Omental fat pad (tissue), 4 donors: ENCODE data around the gene CNST. TPM values are rescaled to one million over a fixed set of nuclear protein-coding genes. Genes with fewer than 3 reads are reported as not detected.

Experiments
- ATAC-seq: fragments of 150-250 bp; one replicate; pipeline ENCODE4 v1.9.1; 2016; ENCODE audit warnings: mild to moderate bottlenecking, moderate library complexity; ENCODE audit not compliant: low FRiP score
- DNase-seq: peaks from one replicate; pipeline ENCODE4 v3.0.0-alpha.2; 2019; ENCODE audit warnings: low spot score
- total RNA-seq, 4 donors: library from RNA; depleted of rRNA; stranded (reverse); fragments of >200 nt; gene quantifications; one replicate each; pipeline ENCODE4 v1.1.0, GENCODE V29; 2016
- TF ChIP-seq, protein P1 (sequence below), 3 donors: fragments of 450-650 bp; IDR thresholded peaks; one replicate each; pipeline ENCODE4 v1.5.1; 2016 to 2017; ENCODE audit warnings: antibody characterized with exemption in 3 of 3, mild to moderate bottlenecking in 3 of 3, moderate library complexity in 2 of 3

Gene CNST
- total RNA-seq, 4 donors from 2014 or later, result 23.0 to 35.3 (median 33.4) TPM

DNA sequence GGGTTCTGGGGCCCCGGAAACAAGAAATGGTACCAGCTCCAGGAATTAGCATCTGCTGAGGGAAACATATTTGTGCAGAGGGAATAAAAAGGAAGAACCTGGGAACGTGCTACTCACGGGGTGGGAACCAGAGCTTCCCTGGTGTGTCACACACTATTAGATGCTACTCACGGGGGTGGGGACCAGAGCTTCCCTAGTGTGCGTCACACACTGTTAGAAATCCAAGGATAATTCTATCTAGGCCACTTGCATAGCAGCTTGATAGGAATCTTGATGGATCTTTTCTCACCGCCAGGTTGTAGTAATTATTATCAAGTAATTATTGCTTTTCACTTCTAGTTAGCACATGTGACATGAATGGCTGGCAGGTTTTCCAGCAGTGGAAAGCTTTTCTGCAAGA lies 103.4 kb downstream of the CNST start:
- DNase-seq (no peak), ATAC-seq (no peak)
- TF ChIP-seq, protein P1, sequence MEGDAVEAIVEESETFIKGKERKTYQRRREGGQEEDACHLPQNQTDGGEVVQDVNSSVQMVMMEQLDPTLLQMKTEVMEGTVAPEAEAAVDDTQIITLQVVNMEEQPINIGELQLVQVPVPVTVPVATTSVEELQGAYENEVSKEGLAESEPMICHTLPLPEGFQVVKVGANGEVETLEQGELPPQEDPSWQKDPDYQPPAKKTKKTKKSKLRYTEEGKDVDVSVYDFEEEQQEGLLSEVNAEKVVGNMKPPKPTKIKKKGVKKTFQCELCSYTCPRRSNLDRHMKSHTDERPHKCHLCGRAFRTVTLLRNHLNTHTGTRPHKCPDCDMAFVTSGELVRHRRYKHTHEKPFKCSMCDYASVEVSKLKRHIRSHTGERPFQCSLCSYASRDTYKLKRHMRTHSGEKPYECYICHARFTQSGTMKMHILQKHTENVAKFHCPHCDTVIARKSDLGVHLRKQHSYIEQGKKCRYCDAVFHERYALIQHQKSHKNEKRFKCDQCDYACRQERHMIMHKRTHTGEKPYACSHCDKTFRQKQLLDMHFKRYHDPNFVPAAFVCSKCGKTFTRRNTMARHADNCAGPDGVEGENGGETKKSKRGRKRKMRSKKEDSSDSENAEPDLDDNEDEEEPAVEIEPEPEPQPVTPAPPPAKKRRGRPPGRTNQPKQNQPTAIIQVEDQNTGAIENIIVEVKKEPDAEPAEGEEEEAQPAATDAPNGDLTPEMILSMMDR (IDR thresholded peaks at IDR 0.05), result no peak

DNA sequence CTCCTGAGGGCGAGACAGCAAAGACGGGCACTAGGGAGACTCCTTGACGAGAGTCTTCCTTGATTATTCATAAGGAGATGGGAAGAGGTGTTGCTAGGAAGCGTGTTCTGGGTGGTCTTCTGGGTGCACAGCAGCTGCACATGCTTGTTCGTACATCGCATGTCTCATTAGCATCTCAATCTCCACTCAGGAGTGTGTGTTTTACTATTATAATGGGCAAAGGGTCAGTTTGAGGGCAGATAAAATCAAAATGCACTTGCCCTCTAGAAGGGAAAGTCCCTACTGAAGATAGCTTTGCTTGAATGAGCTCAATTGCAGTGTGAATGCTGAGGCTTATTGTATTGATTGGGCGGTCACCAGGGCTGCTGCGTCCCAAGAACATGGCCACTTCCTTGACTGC lies 107.8 kb downstream of the CNST start:
- TF ChIP-seq, protein P1 (IDR thresholded peaks at IDR 0.05), result no peak
- DNase-seq, result no peak
- ATAC-seq, result no peak

DNA sequence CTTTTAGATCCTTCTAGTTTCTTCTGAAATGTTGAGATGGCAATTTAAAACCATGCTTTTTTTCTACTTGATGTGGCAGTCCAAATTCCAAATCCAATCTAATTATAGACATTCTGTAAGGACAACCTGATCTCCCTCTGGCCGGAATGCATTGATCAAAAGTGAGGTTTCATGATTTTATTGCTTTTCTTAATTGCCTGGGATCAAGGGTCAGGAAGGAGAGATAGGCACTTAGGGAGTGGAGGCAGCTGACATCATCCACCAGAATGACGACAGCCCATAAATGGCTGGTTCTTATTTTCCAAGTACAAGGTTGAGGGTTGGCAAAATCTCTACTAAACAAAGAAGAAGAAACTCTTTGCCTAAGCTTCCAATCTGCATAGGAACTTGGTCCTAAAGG lies 111.6 kb downstream of the CNST start:
- TF ChIP-seq, protein P1 (IDR thresholded peaks at IDR 0.05), result no peak
- DNase-seq (no peak), ATAC-seq (no peak)

DNA sequence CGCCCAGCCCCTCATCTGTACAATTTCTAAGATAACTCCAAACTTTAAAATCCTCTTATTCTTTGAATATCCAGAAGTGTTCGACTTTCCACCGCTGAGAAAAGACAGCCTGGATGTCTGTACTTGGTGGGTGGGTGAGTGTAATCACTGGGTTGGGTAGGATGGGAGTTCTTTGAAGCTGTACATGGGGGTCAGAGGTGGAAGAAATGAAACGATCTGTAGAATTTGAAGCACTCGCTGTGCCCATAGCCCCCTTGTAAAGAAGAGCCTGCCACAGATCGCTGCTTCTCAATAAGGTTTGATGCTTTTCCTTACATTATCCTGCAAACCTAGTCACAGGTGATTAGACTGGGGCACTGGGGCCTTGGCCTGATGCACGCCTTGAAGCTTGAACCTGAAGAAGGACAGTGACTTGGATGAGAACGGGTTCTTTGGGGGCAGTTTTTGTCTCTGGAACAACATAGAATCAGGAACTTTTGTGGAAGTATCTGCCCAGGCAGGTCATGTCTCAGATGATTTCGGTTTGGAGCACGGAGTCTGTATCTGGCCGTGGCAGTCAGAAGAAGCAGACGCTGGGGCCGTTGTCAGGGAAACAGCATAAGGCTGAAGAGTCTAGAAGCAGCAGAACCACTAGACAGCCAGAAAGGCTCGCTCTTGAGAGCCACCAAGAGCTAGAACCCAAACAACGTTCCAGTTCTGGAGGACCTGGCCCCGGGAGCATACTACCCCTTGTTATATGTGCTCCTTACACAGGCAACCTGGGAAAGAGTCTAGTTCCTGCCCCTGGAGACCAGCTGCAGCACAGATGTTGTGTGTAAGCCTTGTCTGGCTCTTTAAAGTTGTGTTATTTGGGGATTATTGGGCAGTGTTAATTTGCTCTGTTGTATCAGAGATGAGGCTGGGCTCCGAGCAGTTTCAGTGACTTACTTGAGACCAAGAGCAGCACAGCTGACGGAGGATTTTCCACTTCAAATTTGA lies 112.8 kb downstream of the CNST start:
- TF ChIP-seq, protein P1 (IDR thresholded peaks at IDR 0.05), result no peak
- DNase-seq (no peak), ATAC-seq (no peak)

DNA sequence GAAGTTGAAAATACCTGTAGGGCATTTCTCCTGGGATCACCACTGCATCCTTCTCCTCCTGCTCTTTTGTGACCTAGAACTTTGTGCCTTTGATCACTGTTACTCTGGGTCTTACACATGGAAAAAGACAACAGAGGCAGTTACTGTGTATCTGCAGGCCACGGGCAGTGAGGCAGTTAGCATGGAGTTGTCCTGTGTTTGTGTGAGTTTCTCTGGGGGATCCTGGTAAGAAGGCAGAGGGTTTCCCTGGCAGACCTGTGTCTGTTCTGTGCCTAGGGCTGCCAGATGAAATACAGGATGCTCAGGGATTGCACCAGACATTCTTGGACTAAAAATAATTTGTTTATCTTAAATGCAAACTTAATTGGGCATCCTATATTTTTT lies 113.5 kb downstream of the CNST start:
- DNase-seq, result no peak
- TF ChIP-seq, protein P1 (IDR thresholded peaks at IDR 0.05), result no peak

DNA sequence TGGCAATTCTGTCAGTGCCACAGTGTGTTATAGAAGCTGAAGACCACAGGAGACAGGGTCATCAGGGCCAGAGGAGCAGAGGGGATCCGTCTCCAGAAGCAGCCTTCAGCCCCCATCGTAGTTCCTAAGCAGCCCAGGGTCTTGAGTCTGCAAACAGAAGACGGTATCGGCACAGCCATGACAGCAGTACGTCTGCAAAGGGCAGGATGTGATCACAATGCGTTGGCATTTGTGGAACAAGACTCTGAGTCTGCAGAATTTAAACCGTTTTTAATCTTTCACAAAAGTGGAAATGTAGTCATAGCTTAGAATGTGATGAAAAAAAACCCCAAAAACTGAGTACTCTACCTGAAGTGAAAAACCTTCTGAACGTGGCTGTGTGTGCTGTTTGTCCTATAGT lies 113.9 kb downstream of the CNST start:
- no peak for ATAC-seq
- DNase-seq, result no peak
- TF ChIP-seq, protein P1 (IDR thresholded peaks at IDR 0.05), result no peak

More for the DNA sequence above, 113.5 kb downstream of the CNST start:
- no peak for ATAC-seq

DNA sequence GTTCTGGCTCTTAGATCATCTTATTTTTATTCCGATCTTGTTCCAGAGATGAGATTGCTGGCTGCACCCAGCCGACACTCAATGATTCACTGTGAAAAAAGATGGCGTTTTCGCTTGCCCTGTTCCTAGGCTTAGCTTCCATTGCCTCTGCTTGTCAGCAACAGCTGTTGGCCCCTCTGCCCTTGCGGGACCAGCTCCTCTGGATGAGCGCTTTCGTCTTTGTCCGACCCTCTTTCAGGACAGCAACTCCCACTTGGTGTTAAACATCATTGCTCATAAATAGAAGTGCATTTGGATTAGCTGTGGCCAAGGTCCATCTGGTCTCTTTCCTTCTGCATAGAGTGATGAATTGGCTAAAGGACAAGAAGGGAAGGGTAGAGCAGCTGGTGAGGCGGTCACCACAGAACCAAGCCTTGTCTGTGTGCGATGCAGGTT lies 114.5 kb downstream of the CNST start:
- DNase-seq, result no peak
- TF ChIP-seq, protein P1 (IDR thresholded peaks at IDR 0.05), result no peak
- no peak for ATAC-seq
